Skeletal muscle satellite cell (primary cell): ENCODE measurements around the gene POMT2.
"Not testable (repeated sequence)": the region's sequence is repeated elsewhere in the genome, so short reads cannot be mapped to it uniquely, and the experiment has no call there.

Experiments used
- H3K27me3 ChIP-seq: 2 replicates; pipeline ENCODE4 v1.7.0; 2013; ENCODE audit warnings: low read length; ENCODE audit not compliant: control insufficient read depth, insufficient read depth
- H3K36me3 ChIP-seq: 2 replicates; pipeline ENCODE4 v1.7.0; 2013; ENCODE audit warnings: mild to moderate bottlenecking, control low read depth, low read length; ENCODE audit not compliant: insufficient read depth
- H3K4me1 ChIP-seq: 2 replicates; pipeline ENCODE4 v1.7.0; 2013; ENCODE audit warnings: low read length; ENCODE audit not compliant: control insufficient read depth, insufficient read depth
- H3K4me2 ChIP-seq: 2 replicates; pipeline ENCODE4 v1.7.0; 2013; ENCODE audit warnings: mild to moderate bottlenecking, low read length
- H3K4me3 ChIP-seq: 2 replicates; pipeline ENCODE4 v1.7.0; 2013; ENCODE audit warnings: low read length
- H3K9ac ChIP-seq: 2 replicates; pipeline ENCODE4 v1.7.0; 2013; ENCODE audit warnings: mild to moderate bottlenecking, low read depth, low read length, moderate library complexity
- H3K9me3 ChIP-seq: replicated peaks from 2 replicates; pipeline ENCODE4 v1.7.0; 2013; ENCODE audit warnings: mild to moderate bottlenecking, control low read depth, low read length

POMT2 gene

DNA sequence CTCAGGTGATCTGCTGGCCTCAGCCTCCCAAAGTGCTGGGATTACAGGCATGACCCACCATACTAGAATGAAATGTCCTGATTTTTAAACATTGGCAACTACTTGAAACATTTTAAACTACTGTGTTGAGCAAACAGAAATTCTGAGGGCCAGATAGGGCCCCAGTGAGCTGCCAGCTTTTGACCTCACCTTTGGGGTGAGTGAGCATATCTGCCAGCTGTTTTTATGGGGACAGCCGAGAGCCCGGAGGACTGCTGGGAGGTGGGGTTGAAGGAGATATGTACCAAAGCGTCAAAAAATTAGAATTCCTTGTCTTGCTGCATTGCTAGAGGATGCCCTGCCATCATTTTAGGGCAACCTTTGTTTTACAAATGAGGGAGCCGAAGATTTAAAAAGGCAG is 2.9 kb upstream of the POMT2 start:
- H3K36me3 ChIP-seq = no peaks in the 10 kb centered on the region
- no peak overlapping the region for H3K4me3 ChIP-seq
- H3K4me2 ChIP-seq = no peak overlapping the region
- no peaks in the 10 kb centered on the region for H3K27me3 ChIP-seq
- peaks cover 18% of the 10 kb centered on the region for H3K4me1 ChIP-seq
- H3K9me3 ChIP-seq = no peaks in the 10 kb centered on the region
- no peak overlapping the region for H3K9ac ChIP-seq

DNA sequence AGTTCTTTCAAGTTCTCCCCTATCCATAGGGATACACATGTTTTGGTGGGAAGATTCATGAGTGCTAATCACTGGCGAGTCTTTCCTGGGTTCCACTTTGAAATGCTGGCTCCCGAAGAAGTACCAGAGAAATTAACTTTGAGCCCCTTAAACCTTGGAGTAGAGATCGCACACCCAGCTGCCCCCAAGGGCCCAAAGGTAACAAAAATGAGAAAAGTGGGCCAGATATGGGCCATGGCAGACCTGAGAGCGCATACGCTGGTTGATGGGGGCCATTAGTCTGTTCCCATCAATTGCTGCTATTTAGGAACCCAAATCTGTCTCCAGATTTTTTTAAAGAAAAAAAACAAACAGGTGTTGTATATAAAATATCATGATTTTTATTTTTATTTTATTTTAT is 2.3 kb upstream of the POMT2 start:
- Histone ChIP-seq H3K4me1 (peaks cover 21% of the 10 kb centered on the region), H3K27me3 (no peaks in the 10 kb centered on the region), H3K36me3 (no peaks in the 10 kb centered on the region), H3K4me2 (no peak overlapping the region), H3K9ac (no peak overlapping the region), H3K4me3 (no peak overlapping the region), H3K9me3 (no peaks in the 10 kb centered on the region)

GRCh38 chr14:77322250-77322902 is 1.7 kb upstream of the POMT2 start:
- H3K27me3 ChIP-seq = no peaks in the 10 kb centered on the region
- H3K9ac ChIP-seq = peak overlapping the region; percentile 98
- H3K4me1 ChIP-seq = peaks cover 21% of the 10 kb centered on the region
- H3K36me3 ChIP-seq = no peaks in the 10 kb centered on the region
- H3K4me2 ChIP-seq = peak overlapping the region; percentile 96
- H3K9me3 ChIP-seq = no peaks in the 10 kb centered on the region
- peak overlapping the region; percentile 94 for H3K4me3 ChIP-seq

DNA sequence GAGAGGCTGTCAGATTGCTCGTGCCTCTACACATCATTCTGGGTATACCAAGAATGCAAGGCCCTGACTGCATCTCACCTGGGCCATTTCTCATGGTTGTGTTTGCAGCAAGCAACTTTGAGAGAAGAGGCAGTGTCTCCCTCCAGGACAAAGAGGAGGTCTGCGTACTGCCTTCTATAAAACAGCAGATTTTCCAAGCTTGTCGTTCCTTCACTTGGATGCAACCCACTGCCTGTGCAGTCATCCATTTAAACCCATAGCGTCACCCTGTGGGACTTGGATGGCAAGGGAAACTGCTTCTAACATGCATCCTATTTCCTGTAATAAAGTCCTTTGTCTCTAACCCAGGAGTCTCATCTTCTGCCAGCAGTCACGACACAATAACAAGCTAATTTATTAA is 1.3 kb downstream of the POMT2 start:
- Histone ChIP-seq H3K9me3 (no peaks in the 10 kb centered on the region), H3K9ac (peak overlapping the region; percentile 98), H3K4me3 (peak overlapping the region; percentile 94), H3K4me2 (peak overlapping the region; percentile 96), H3K4me1 (peaks cover 42% of the 10 kb centered on the region), H3K27me3 (no peaks in the 10 kb centered on the region), H3K36me3 (no peaks in the 10 kb centered on the region)

- H3K9me3 ChIP-seq, H3K4me2 ChIP-seq, H3K4me3 ChIP-seq, H3K27me3 ChIP-seq, H3K9ac ChIP-seq, H3K36me3 ChIP-seq: not testable (repeated sequence)
- peaks cover 49% of the 10 kb centered on the region for H3K4me1 ChIP-seq
These were observed 1.9 kb downstream of the POMT2 start for GRCh38 chr14:77318756-77319155.

- no peak overlapping the region for H3K4me3 ChIP-seq
- H3K9ac ChIP-seq = no peak overlapping the region
- peaks cover 54% of the 10 kb centered on the region for H3K4me1 ChIP-seq
- no peaks in the 10 kb centered on the region for H3K27me3 ChIP-seq
- H3K36me3 ChIP-seq = no peaks in the 10 kb centered on the region
- H3K4me2 ChIP-seq = no peak overlapping the region
- no peaks in the 10 kb centered on the region for H3K9me3 ChIP-seq
These were observed 2.6 kb downstream of the POMT2 start for GRCh38 chr14:77318006-77318553.

- no peaks in the 10 kb centered on the region for H3K36me3 ChIP-seq
- no peak overlapping the region for H3K9ac ChIP-seq
- H3K9me3 ChIP-seq = no peaks in the 10 kb centered on the region
- no peak overlapping the region for H3K4me3 ChIP-seq
- H3K4me1 ChIP-seq = peaks cover 47% of the 10 kb centered on the region
- no peaks in the 10 kb centered on the region for H3K27me3 ChIP-seq
- H3K4me2 ChIP-seq = no peak overlapping the region
These were observed 3.8 kb downstream of the POMT2 start for GRCh38 chr14:77316872-77317301.

DNA sequence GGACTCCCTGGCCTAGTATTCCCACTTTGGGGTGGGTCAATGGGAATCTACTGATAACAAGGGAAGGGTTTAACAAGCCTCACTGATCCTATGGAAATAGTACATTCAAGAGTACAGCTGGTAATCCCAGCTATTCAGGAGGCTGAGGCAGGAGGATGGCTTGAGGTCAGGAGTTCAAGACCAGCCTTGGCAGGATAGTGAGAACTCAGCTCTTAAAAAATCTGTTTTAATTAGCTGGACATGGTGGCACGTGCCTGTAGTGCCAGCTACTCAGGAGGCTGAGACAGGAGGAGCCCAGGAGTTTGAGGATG is 4.5 kb downstream of the POMT2 start:
- Histone ChIP-seq H3K27me3 (no peaks in the 10 kb centered on the region), H3K4me2 (no peak overlapping the region), H3K9ac (no peak overlapping the region), H3K4me3 (no peak overlapping the region), H3K36me3 (no peaks in the 10 kb centered on the region), H3K9me3 (no peaks in the 10 kb centered on the region), H3K4me1 (peaks cover 46% of the 10 kb centered on the region)

DNA sequence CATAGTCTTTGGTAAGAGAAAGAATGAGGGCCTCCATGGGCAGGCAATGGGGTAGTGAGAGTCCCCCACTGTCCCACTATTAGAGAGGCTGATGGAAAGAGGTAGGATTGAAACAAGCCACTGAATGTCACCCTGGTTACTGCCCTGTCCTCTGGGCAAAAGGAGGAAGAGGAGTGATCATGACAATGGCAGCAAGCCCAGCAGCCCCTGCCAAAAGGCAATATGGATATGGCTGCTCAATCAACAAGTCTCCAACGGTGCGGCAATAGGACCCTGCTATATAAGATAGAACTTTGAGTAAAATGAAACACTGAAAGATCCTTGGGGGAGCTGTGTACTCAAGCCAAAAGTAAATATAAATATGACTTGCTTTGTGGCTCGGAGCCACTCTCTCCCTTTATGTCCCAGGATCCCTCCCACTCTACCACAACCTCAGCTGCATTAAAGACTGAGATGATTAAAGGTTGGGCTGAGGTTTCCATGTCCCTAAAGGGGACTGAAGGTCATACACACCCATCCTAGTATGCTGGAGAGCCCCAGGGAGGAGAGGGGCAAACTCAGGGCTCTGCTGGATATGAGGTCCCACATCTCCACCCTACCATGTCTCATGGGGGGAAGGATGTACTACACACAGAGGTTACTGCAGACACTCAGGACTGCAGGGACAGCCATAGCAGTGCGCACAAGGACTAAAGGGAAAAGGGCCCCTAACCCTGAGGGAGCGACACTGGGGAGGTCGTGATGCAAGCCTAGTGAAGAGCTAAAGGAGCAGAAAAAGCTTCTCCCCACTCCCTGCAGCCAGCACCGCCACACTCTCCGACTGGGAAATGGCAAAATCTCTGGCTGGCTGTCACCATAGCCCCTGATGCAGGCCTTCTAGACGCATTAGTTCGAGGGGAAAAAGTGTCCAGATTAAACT is 5.9 kb downstream of the POMT2 start:
- H3K9ac ChIP-seq = no peak overlapping the region
- no peaks in the 10 kb centered on the region for H3K36me3 ChIP-seq
- no peak overlapping the region for H3K4me3 ChIP-seq
- H3K27me3 ChIP-seq = no peaks in the 10 kb centered on the region
- peak overlapping the region; percentile 1 for H3K4me2 ChIP-seq
- H3K9me3 ChIP-seq = no peaks in the 10 kb centered on the region
- peaks cover 43% of the 10 kb centered on the region for H3K4me1 ChIP-seq

- Histone ChIP-seq H3K9me3 (no peaks in the 10 kb centered on the region), H3K4me2 (peak overlapping the region; percentile 1), H3K4me3 (no peak overlapping the region), H3K4me1 (peaks cover 36% of the 10 kb centered on the region), H3K27me3 (no peaks in the 10 kb centered on the region), H3K9ac (peak overlapping the region; percentile 34), H3K36me3 (no peaks in the 10 kb centered on the region)
These were observed 6.6 kb downstream of the POMT2 start for GRCh38 chr14:77314043-77314442.

DNA sequence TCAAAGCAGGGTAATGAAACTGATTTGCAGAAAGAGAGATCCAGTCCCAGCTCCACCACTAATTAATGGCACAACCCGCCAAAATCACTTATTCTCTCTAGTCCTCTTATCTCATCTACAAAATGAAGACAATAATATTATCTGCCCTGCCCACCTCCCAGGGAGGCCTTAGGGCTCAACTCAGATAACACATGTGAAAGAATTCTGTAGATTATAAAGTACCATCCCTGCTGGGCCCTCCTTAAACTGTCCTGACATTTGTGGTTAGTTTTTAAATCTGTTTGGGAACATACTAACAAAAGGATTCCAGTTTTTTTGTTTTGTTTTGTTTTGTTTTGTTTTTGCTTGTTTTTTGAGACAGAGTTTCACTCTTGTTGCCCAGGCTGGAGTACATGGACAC is 7.3 kb downstream of the POMT2 start:
- peaks cover 36% of the 10 kb centered on the region for H3K4me1 ChIP-seq
- peak overlapping the region; percentile 34 for H3K9ac ChIP-seq
- no peaks in the 10 kb centered on the region for H3K9me3 ChIP-seq
- no peak overlapping the region for H3K4me3 ChIP-seq
- H3K4me2 ChIP-seq = no peak overlapping the region
- no peaks in the 10 kb centered on the region for H3K36me3 ChIP-seq
- H3K27me3 ChIP-seq = no peaks in the 10 kb centered on the region
